WTC11 (cell line): Measurements from ENCODE around the gene WNT7A.

ENCODE experiments used
- GRHL2 ChIP-seq: fragments of 250-450 bp; sonication (Bioruptor Pico); IDR thresholded peaks from 2 replicates; pipeline ENCODE4 v1.8.0; 2022; ENCODE audit warnings: mild to moderate bottlenecking, moderate library complexity; ENCODE audit not compliant: insufficient replicate concordance, severe bottlenecking
- TF ChIP-seq, protein P1 (sequence below): fragments of 200-600 bp; IDR thresholded peaks from 2 replicates; pipeline ENCODE4 v1.8.0; 2022; ENCODE audit warnings: antibody characterized with exemption
- TF ChIP-seq, protein P2 (sequence below): sonication (generic); formaldehyde crosslinking; IDR thresholded peaks from 2 replicates; pipeline ENCODE4 v1.8.1; 2023; ENCODE audit warnings: mild to moderate bottlenecking, missing genetic modification reagents, borderline replicate concordance

GRCh38 chr3:13808550-13808949 lies 71.3 kb downstream of the WNT7A start:
- TF ChIP-seq, protein P1, sequence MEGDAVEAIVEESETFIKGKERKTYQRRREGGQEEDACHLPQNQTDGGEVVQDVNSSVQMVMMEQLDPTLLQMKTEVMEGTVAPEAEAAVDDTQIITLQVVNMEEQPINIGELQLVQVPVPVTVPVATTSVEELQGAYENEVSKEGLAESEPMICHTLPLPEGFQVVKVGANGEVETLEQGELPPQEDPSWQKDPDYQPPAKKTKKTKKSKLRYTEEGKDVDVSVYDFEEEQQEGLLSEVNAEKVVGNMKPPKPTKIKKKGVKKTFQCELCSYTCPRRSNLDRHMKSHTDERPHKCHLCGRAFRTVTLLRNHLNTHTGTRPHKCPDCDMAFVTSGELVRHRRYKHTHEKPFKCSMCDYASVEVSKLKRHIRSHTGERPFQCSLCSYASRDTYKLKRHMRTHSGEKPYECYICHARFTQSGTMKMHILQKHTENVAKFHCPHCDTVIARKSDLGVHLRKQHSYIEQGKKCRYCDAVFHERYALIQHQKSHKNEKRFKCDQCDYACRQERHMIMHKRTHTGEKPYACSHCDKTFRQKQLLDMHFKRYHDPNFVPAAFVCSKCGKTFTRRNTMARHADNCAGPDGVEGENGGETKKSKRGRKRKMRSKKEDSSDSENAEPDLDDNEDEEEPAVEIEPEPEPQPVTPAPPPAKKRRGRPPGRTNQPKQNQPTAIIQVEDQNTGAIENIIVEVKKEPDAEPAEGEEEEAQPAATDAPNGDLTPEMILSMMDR = no peak
- no peak for TF ChIP-seq GRHL2 (CRISPR knock-in tag)
- TF ChIP-seq, protein P2, sequence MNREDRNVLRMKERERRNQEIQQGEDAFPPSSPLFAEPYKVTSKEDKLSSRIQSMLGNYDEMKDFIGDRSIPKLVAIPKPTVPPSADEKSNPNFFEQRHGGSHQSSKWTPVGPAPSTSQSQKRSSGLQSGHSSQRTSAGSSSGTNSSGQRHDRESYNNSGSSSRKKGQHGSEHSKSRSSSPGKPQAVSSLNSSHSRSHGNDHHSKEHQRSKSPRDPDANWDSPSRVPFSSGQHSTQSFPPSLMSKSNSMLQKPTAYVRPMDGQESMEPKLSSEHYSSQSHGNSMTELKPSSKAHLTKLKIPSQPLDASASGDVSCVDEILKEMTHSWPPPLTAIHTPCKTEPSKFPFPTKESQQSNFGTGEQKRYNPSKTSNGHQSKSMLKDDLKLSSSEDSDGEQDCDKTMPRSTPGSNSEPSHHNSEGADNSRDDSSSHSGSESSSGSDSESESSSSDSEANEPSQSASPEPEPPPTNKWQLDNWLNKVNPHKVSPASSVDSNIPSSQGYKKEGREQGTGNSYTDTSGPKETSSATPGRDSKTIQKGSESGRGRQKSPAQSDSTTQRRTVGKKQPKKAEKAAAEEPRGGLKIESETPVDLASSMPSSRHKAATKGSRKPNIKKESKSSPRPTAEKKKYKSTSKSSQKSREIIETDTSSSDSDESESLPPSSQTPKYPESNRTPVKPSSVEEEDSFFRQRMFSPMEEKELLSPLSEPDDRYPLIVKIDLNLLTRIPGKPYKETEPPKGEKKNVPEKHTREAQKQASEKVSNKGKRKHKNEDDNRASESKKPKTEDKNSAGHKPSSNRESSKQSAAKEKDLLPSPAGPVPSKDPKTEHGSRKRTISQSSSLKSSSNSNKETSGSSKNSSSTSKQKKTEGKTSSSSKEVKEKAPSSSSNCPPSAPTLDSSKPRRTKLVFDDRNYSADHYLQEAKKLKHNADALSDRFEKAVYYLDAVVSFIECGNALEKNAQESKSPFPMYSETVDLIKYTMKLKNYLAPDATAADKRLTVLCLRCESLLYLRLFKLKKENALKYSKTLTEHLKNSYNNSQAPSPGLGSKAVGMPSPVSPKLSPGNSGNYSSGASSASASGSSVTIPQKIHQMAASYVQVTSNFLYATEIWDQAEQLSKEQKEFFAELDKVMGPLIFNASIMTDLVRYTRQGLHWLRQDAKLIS (CRISPR knock-in tag) = no peak
